C4-2B (cell line): Measurements from ENCODE around the gene PNPO.

Experiments
- CTCF ChIP-seq: fragments of 450-650 bp; conservative IDR thresholded peaks from 2 replicates; pipeline ENCODE4 v1.5.1; 2017; ENCODE audit warnings: mild to moderate bottlenecking
- ZFX ChIP-seq: fragments of 450-650 bp; IDR thresholded peaks from 2 replicates; pipeline ENCODE4 v1.6.1; 2017

DNA sequence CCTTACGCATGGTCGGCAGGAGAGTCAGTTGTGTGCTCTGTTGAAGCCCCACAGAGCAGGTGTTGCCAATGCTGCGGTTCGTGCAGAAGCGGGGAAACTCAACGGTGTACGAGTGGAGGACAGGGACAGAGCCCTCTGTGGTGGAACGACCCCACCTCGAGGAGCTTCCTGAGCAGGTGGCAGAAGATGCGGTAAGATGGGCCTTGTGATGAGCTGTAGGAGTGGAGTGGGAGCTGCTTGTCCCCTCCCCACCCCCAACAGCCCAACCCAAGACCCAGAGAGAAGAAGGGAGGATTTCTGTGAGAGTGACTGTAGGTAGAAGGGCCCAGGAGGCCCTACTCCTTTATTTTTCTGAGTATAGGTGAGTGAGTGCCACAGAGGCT is 34.4 kb downstream of the PNPO start:
- TF ChIP-seq CTCF (no peak), ZFX (no peak)
